ENCODE data around the gene ITPR3. TPM values are rescaled to one million over a fixed set of nuclear protein-coding genes. Genes with fewer than 3 reads are reported as not detected.
"Not testable (repeated sequence)": the region's sequence is repeated elsewhere in the genome, so short reads cannot be mapped to it uniquely, and the experiment has no call there.

Gene ITPR3
- total RNA-seq, 1 donor from 2014 or later: 17.7 TPM

- no peak overlapping the region for H3K27ac ChIP-seq (ENCODE audit: low read depth, low read length)
- TF ChIP-seq CTCF (IDR thresholded peaks at IDR 0.05; ENCODE audit: insufficient read depth, low read depth, low read length) (no peak), EZH2 (IDR thresholded peaks at IDR 0.05; ENCODE audit: insufficient read depth, low read length) (no peak)
- no peaks in the 10 kb centered on the region for H3K79me2 ChIP-seq (ENCODE audit: insufficient read depth, low read length)
- no peak overlapping the region for H3K4me3 ChIP-seq (ENCODE audit: insufficient read depth, low read depth, low read length)
- H3K36me3 ChIP-seq (ENCODE audit: insufficient read depth, low read length): no peaks in the 10 kb centered on the region
- H3K4me1 ChIP-seq (ENCODE audit: insufficient read depth, low read length): peaks cover 17% of the 10 kb centered on the region
- Mint-ChIP-seq H3K9me3 (ENCODE audit: unreplicated experiment) (peaks cover 3% of the 10 kb centered on the region), H3K27me3 (ENCODE audit: low read depth, unreplicated experiment) (peaks cover 6% of the 10 kb centered on the region), H3K36me3 (ENCODE audit: low read depth, unreplicated experiment) (peaks cover 3% of the 10 kb centered on the region), H3K4me3 (ENCODE audit: unreplicated experiment) (no peak overlapping the region), H3K27ac (ENCODE audit: unreplicated experiment) (peak overlapping the region; percentile 75), H3K4me1 (ENCODE audit: low read depth, unreplicated experiment) (peaks cover 13% of the 10 kb centered on the region)
- no peaks in the 10 kb centered on the region for H3K9me3 ChIP-seq (ENCODE audit: insufficient read depth, low read depth, low read length)
- DNase-seq (ENCODE audit: low read depth) (no peak), FAIRE-seq (no peak)
- no peaks in the 10 kb centered on the region for H3K27me3 ChIP-seq (ENCODE audit: insufficient read depth, low read length)
- H3K4me2 ChIP-seq (ENCODE audit: low read length): no peak overlapping the region
- H3K9ac ChIP-seq (ENCODE audit: low read length): no peak overlapping the region
- H4K20me1 ChIP-seq (ENCODE audit: insufficient read depth, low read length): no peaks in the 10 kb centered on the region
- no peak overlapping the region for H2AFZ ChIP-seq (ENCODE audit: low read depth, low read length)
Measured at GRCh38 chr6:33595001-33595846, 25.9 kb upstream of the ITPR3 start.

GRCh38 chr6:33596894-33597293 is 24.2 kb upstream of the ITPR3 start:
- not testable (repeated sequence) for H3K9me3 ChIP-seq (ENCODE audit: insufficient read depth, low read depth, low read length); H3K4me3 ChIP-seq (ENCODE audit: insufficient read depth, low read depth, low read length); H3K27ac Mint-ChIP-seq (ENCODE audit: unreplicated experiment); FAIRE-seq; DNase-seq (ENCODE audit: low read depth); H4K20me1 ChIP-seq (ENCODE audit: insufficient read depth, low read length); H3K4me2 ChIP-seq (ENCODE audit: low read length); H3K27me3 ChIP-seq (ENCODE audit: insufficient read depth, low read length); H3K79me2 ChIP-seq (ENCODE audit: insufficient read depth, low read length); H3K4me1 Mint-ChIP-seq (ENCODE audit: low read depth, unreplicated experiment); H2AFZ ChIP-seq (ENCODE audit: low read depth, low read length); H3K27ac ChIP-seq (ENCODE audit: low read depth, low read length); H3K9me3 Mint-ChIP-seq (ENCODE audit: unreplicated experiment); H3K27me3 Mint-ChIP-seq (ENCODE audit: low read depth, unreplicated experiment); H3K9ac ChIP-seq (ENCODE audit: low read length); H3K36me3 ChIP-seq (ENCODE audit: insufficient read depth, low read length); H3K4me3 Mint-ChIP-seq (ENCODE audit: unreplicated experiment); H3K4me1 ChIP-seq (ENCODE audit: insufficient read depth, low read length); H3K36me3 Mint-ChIP-seq (ENCODE audit: low read depth, unreplicated experiment)

- Histone ChIP-seq H3K9me3 (ENCODE audit: insufficient read depth, low read depth, low read length) (no peaks in the 10 kb centered on the region), H4K20me1 (ENCODE audit: insufficient read depth, low read length) (no peaks in the 10 kb centered on the region), H3K36me3 (ENCODE audit: insufficient read depth, low read length) (no peaks in the 10 kb centered on the region), H3K27me3 (ENCODE audit: insufficient read depth, low read length) (no peaks in the 10 kb centered on the region), H2AFZ (ENCODE audit: low read depth, low read length) (no peak overlapping the region), H3K4me1 (ENCODE audit: insufficient read depth, low read length) (peaks cover 7% of the 10 kb centered on the region), H3K4me3 (ENCODE audit: insufficient read depth, low read depth, low read length) (no peak overlapping the region), H3K27ac (ENCODE audit: low read depth, low read length) (no peak overlapping the region), H3K9ac (ENCODE audit: low read length) (no peak overlapping the region), H3K4me2 (ENCODE audit: low read length) (no peak overlapping the region), H3K79me2 (ENCODE audit: insufficient read depth, low read length) (no peaks in the 10 kb centered on the region)
- Mint-ChIP-seq H3K4me1 (ENCODE audit: low read depth, unreplicated experiment) (peaks cover 8% of the 10 kb centered on the region), H3K9me3 (ENCODE audit: unreplicated experiment) (peaks cover 3% of the 10 kb centered on the region), H3K27ac (ENCODE audit: unreplicated experiment) (no peak overlapping the region), H3K36me3 (ENCODE audit: low read depth, unreplicated experiment) (no peaks in the 10 kb centered on the region), H3K27me3 (ENCODE audit: low read depth, unreplicated experiment) (no peaks in the 10 kb centered on the region), H3K4me3 (ENCODE audit: unreplicated experiment) (no peak overlapping the region)
- no peak for DNase-seq (ENCODE audit: low read depth)
- no peak for FAIRE-seq
- TF ChIP-seq CTCF (IDR thresholded peaks at IDR 0.05; ENCODE audit: insufficient read depth, low read depth, low read length) (no peak), EZH2 (IDR thresholded peaks at IDR 0.05; ENCODE audit: insufficient read depth, low read length) (no peak)
Measured at GRCh38 chr6:33597551-33598322, 23.4 kb upstream of the ITPR3 start.
